HepG2 (cell line): Measurements from ENCODE around the gene MYRIP. TPM values are rescaled to one million over a fixed set of nuclear protein-coding genes. Genes with fewer than 3 reads are reported as not detected.

ENCODE experiments used
- CEBPB ChIP-seq: IDR thresholded peaks from 2 replicates; pipeline ENCODE4 v1.6.1; 2011; ENCODE audit warnings: low read depth, low read length, improper control_type of control experiment, borderline replicate concordance
- KLF12 ChIP-seq: sonication (generic); formaldehyde crosslinking; IDR thresholded peaks from 2 replicates; pipeline ENCODE4 v1.4.0; 2020; ENCODE audit warnings: missing genetic modification reagents, borderline replicate concordance
- KLF13 ChIP-seq: sonication (generic); formaldehyde crosslinking; IDR thresholded peaks from 2 replicates; pipeline ENCODE4 v1.4.0; 2020; ENCODE audit warnings: mild to moderate bottlenecking, missing genetic modification reagents
- MYNN ChIP-seq: sonication (generic); formaldehyde crosslinking; IDR thresholded peaks from 2 replicates; pipeline ENCODE4 v1.4.0; 2020; ENCODE audit warnings: mild to moderate bottlenecking, low read depth, missing genetic modification reagents
- PHB2 ChIP-seq: fragments of 450-650 bp; IDR thresholded peaks from 2 replicates; pipeline ENCODE4 v1.6.1; 2018; ENCODE audit not compliant: partially characterized antibody
- RXRB ChIP-seq: IDR thresholded peaks from 2 replicates; pipeline ENCODE4 v1.6.1; 2016; ENCODE audit warnings: borderline replicate concordance, missing genetic modification reagents, missing compliant biosample characterization
- SKIL ChIP-seq: sonication (generic); formaldehyde crosslinking; IDR thresholded peaks from 2 replicates; pipeline ENCODE4 v1.8.0; 2022; ENCODE audit warnings: missing genetic modification reagents, mild to moderate bottlenecking, moderate library complexity, borderline replicate concordance
- SMAD1 ChIP-seq: sonication (generic); formaldehyde crosslinking; IDR thresholded peaks from 2 replicates; pipeline ENCODE4 v1.4.0; 2020; ENCODE audit warnings: missing genetic modification reagents, low read depth, mild to moderate bottlenecking, borderline replicate concordance
- THRA ChIP-seq: sonication (generic); formaldehyde crosslinking; IDR thresholded peaks from 2 replicates; pipeline ENCODE4 v1.4.0; 2020; ENCODE audit warnings: missing genetic modification reagents, borderline replicate concordance
- TSC22D2 ChIP-seq: sonication (generic); formaldehyde crosslinking; IDR thresholded peaks from 2 replicates; pipeline ENCODE4 v1.5.1; 2020; ENCODE audit warnings: missing genetic modification reagents, mild to moderate bottlenecking, borderline replicate concordance
- ZNF276 ChIP-seq: sonication (generic); formaldehyde crosslinking; IDR thresholded peaks from 2 replicates; pipeline ENCODE4 v1.4.0; 2020; ENCODE audit warnings: mild to moderate bottlenecking, low read depth, missing genetic modification reagents
- ZNF407 ChIP-seq: sonication (generic); formaldehyde crosslinking; IDR thresholded peaks from one replicate; pipeline ENCODE4 v1.5.1; 2020; ENCODE audit warnings: mild to moderate bottlenecking, missing genetic modification reagents; ENCODE audit errors: not compliant biosample characterization
- ZNF747 ChIP-seq: sonication (generic); formaldehyde crosslinking; IDR thresholded peaks from 2 replicates; pipeline ENCODE4 v1.8.1; 2023; ENCODE audit warnings: missing genetic modification reagents, mild to moderate bottlenecking, borderline replicate concordance
- ZNF788 ChIP-seq: sonication (generic); formaldehyde crosslinking; IDR thresholded peaks from 2 replicates; pipeline ENCODE4 v1.5.0; 2020; ENCODE audit warnings: mild to moderate bottlenecking, missing genetic modification reagents, borderline replicate concordance
- ZSCAN20 ChIP-seq: sonication (generic); formaldehyde crosslinking; IDR thresholded peaks from 2 replicates; pipeline ENCODE4 v1.4.0; 2020; ENCODE audit warnings: missing genetic modification reagents, mild to moderate bottlenecking, borderline replicate concordance
- polyA plus RNA-seq, 8 experiments: library from polyadenylated mRNA; depleted of rRNA in 3 of 8; stranded (reverse) in 7 of 8; unstranded in 1 of 8; fragments of >200 nt; fragmentation: Illumina TruSeq in 4 of 8; extraction: Trizol in 4 of 8; gene quantifications; 2 replicates each; pipeline versions ENCODE4 v1.2.1 to v1.2.3, GENCODE V29; 2011 to 2016; ENCODE audit warnings: low read depth in 4 of 8, missing spikeins in 1 of 8, mixed read lengths in 1 of 8; ENCODE audit not compliant: insufficient read depth in 1 of 8
- total RNA-seq, 5 experiments: library from RNA; depleted of rRNA; stranded (reverse); fragments of >200 nt; fragmentation: Illumina TruSeq; extraction: Trizol; gene quantifications; 2 replicates each; pipeline ENCODE4 v1.2.3, GENCODE V29; 2016; ENCODE audit warnings: low read depth in 1 of 5

Gene MYRIP
- total and polyA plus RNA-seq, 2 of the 13 experiments (the other 11 are each of a cell fraction or from before 2014, with no cell fraction given): 0.64 to 0.84 TPM

- TF ChIP-seq RXRB (CRISPR knock-in tag): peak; percentile 60
- TF ChIP-seq SMAD1: no peak
- TF ChIP-seq ZNF276 (CRISPR knock-in tag): 0 out of 2 replicates have a peak, but pooled peaks have one; percentile 20
- no peak for TF ChIP-seq MYNN (CRISPR knock-in tag)
- TF ChIP-seq ZNF747 (CRISPR knock-in tag): no peak
- TF ChIP-seq ZSCAN20 (CRISPR knock-in tag): no peak
- no peak for TF ChIP-seq KLF13
- no peak for TF ChIP-seq THRA (CRISPR knock-in tag)
- TF ChIP-seq ZNF788 (CRISPR knock-in tag): peak; percentile 82; the same call in 1 of the 2 replicates
- TF ChIP-seq PHB2: no peak
- no peak for TF ChIP-seq CEBPB
- 0 out of 2 replicates have a peak, but pooled peaks have one; percentile 41 for TF ChIP-seq KLF12 (CRISPR knock-in tag)
- TF ChIP-seq SKIL (CRISPR knock-in tag): no peak
- TF ChIP-seq TSC22D2 (CRISPR knock-in tag): no peak
- no peak for TF ChIP-seq ZNF407
Measured at GRCh38 chr3:40309418-40309924, 500.1 kb downstream of the MYRIP start, which contains the start of gene EIF1B (continued).
